Renal pelvis (tissue), 4 donors: ENCODE results near the gene ACSM2B. TPM values are rescaled to one million over a fixed set of nuclear protein-coding genes. Genes with fewer than 3 reads are reported as not detected.
"Not testable (repeated sequence)": the region's sequence is repeated elsewhere in the genome, so short reads cannot be mapped to it uniquely, and the experiment has no call there.

Experiments
- DNase-seq: peaks from one replicate; pipeline ENCODE4 v3.0.0-alpha.2; 2013
- polyA plus RNA-seq, 3 donors: library from polyadenylated mRNA; unstranded; fragments of 120-200 nt; gene quantifications; one replicate each; pipeline ENCODE4 v1.2.1, GENCODE V29; 2013; ENCODE audit not compliant: insufficient read length in 3 of 3

The ACSM2B gene
- polyA plus RNA-seq, 3 donors = 62.8 to 79.7 (median 70.7) TPM

DNA sequence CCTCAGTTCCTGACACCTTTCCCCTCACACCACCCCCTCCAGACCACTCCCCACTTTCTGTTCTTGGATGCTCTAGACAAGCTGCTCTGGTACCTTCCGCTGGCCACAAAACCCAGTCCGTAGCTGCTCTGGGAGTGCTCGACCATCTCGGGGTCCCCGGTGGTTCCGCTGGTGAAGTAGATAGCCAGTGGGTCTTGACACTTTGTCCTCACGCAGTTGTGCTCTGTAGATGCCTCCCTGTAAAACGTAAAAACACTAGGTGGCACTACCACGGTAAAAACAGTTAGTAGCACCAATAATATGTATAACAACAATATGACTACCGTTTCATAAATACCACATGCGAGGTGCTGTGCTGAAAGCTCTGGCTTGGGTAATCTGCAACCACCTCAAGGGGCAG, 26.0 kb upstream of the ACSM2B start:
- DNase-seq = not testable (repeated sequence)

GRCh38 chr16:20599475-20599874, 23.3 kb upstream of the ACSM2B start:
- DNase-seq = not testable (repeated sequence)

- DNase-seq = no peak
These were observed 22.8 kb upstream of the ACSM2B start for GRCh38 chr16:20598832-20599469.

- not testable (repeated sequence) for DNase-seq
These were observed 19.5 kb upstream of the ACSM2B start for GRCh38 chr16:20595694-20596093.

DNA sequence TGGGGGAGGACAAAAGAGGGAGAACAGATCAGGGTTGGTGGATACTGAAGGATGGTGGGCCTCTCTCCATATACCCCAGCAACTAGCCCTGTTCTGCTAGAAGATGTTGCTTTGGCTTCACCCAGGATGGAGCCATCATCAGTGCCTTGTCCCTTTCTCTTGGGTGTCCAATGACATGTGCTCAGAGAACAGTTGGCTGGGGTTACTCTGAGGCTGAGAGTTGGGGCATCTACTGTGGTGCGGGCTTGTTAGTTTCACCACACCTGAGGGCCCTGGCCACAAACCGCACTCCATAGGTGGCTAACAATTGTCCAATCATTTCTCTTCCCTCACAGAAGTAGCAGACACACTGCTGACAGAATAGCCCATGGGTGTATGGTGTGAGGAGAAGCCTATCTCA, 18.9 kb upstream of the ACSM2B start:
- DNase-seq = not testable (repeated sequence)

DNA sequence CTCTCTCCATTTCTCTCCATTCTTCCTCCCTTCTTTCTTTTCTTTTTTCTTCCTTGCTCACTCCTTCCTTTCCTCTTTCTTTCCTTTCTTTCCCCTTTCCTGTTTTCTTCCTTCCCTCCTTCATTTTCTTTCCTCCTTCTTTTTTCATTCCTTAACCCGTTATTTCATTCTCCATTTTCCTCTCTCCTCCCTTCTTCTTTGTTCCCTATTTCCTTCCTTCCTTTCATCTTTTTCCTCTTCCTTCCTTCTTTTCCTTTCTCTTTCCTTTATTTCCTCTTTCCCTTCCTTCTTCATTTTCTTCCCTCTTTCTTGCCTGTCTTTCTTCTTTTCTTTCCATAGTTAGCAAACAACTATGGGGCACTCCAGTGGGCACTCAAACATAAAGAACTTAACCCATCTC, 16.6 kb upstream of the ACSM2B start:
- not testable (repeated sequence) for DNase-seq

GRCh38 chr16:20589486-20589885, 13.3 kb upstream of the ACSM2B start:
- DNase-seq = not testable (repeated sequence)

- DNase-seq = not testable (repeated sequence)
These were observed 11.5 kb upstream of the ACSM2B start for GRCh38 chr16:20587645-20588074.

DNA sequence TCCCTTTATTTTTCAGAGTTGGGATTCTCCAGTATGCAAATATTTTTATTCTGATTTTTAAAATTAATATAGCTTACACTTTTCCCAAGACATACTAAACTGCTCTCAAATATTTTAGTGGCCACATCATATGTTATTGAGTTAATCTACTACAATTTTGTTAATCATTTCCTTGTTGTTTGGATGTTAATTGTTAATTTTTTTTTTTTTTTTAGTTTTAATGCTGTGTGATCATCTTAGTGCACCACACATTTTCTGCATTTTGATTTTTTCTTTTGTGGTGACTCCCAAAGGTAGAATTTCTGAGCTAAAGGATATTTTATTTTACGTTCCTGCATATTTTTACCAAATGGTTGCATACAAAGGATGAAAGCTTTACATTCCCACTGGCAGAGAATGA, 10.5 kb upstream of the ACSM2B start:
- DNase-seq = not testable (repeated sequence)

GRCh38 chr16:20586112-20586511, 9.9 kb upstream of the ACSM2B start:
- not testable (repeated sequence) for DNase-seq

DNA sequence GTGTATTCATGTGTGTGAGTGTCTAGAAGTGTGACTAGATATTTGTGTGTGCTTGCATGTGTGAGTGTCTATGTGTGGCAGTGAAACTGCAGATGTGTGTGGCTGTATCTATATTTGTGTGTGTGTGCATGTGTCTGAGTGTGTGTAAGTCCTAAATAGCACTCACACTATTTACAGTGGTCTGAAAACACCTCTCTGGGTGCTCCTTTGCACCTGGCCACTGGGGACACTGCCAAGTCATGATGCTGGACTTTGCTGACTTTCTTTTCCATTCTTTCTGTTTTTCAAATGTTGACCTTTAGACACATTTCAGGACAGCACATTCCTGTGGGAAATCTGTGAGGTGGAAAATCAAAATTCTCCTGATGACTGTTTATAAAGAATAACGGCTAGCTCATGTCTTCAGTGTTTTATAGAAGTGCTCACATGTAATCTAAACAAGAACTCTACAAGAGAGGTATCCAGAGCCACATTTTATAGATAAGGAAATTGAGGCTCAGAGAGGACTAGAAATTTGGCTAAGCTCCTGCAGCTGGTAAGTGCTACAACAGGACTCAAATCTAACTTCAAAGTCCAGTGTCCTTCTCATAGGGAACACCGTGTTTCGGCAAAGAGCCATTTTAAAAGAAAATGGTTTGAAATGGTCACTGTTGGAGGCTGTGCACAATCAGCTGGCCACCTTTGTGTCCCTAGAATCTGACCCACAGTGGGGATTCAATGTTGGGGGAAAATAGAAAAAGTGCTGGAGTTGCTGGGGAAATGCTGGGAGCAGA, 4.5 kb upstream of the ACSM2B start:
- DNase-seq = not testable (repeated sequence)

- not testable (repeated sequence) for DNase-seq
These were observed 1.9 kb upstream of the ACSM2B start for GRCh38 chr16:20578091-20578490.

- not testable (repeated sequence) for DNase-seq
These were observed 7.0 kb downstream of the ACSM2B start for GRCh38 chr16:20569117-20569651.

GRCh38 chr16:20568404-20568803, 7.8 kb downstream of the ACSM2B start:
- DNase-seq = no peak

DNA sequence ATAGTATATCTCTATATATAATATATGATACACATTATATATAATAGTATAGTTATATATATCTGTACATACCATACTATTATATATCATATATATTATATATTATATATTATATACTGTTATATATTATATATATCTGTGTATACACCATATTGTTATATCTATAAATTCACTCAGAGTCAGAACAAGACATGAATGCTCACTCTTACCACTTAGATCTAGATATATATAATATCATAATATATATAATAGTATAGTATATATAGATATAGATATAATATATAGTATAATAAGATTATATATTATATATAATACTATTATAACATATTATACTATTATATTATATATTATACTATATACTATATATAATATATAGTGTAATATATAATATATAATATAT, 9.3 kb downstream of the ACSM2B start:
- no peak for DNase-seq

DNA sequence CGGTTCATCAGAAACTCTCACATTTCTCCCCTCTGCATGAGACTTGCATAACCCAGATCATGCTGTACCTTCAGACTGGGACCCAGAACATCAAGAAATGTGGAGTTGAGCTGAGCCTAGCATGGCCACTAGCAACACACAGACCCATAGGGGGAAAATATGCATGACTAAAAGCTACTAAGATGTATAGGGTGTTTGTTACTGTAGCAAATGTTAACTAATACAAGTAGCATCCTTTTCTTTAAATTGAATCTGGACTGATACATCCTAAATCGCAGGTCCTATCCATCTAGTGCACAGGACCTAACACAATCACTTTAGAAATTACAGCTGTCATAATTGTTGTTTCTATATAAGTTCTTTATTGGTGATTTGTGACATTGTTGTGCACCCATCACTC, 10.8 kb downstream of the ACSM2B start:
- not testable (repeated sequence) for DNase-seq

- DNase-seq = not testable (repeated sequence)
These were observed 11.9 kb downstream of the ACSM2B start for GRCh38 chr16:20564218-20564617.

DNA sequence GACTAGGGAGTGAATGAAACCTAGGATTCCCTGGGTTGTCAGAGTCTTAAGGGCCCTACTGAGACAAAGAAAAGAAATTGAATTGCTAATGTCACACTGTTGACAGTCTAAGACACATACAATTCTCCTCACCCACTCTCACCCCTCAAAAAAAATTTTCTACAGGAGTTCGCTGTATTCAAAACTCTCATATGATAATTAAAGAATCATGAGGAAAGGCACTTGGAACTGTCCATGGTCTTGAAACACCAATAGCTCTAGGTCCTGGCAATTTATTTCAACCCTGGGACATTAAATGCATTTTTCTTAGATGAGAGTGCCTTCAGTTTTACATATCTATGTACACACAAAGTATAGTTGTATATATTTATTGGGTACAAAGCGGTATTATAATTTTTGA, 20.5 kb downstream of the ACSM2B start:
- DNase-seq = not testable (repeated sequence)

GRCh38 chr16:20554689-20555088, 21.5 kb downstream of the ACSM2B start:
- not testable (repeated sequence) for DNase-seq

DNA sequence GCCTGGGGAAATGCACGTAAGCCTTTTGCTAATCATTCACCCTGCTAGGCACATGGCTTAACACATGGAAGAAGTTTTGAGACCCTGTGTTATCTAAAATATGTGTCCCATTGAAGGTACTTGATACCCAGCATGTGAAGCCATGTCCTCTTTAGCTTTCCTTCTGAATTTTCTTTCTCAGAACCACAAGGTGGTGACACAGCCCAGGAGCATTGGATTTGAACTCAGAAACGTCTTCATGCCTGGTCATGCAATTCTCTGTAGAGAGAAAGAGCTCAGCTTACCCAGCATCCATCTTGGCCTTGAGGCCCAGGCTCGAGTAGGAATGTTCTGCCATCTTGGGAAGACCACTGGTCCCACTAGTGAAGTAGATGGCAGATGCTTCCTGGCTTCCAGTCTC, 22.7 kb downstream of the ACSM2B start:
- DNase-seq = not testable (repeated sequence)

GRCh38 chr16:20546951-20547350, 29.2 kb downstream of the ACSM2B start:
- not testable (repeated sequence) for DNase-seq

DNA sequence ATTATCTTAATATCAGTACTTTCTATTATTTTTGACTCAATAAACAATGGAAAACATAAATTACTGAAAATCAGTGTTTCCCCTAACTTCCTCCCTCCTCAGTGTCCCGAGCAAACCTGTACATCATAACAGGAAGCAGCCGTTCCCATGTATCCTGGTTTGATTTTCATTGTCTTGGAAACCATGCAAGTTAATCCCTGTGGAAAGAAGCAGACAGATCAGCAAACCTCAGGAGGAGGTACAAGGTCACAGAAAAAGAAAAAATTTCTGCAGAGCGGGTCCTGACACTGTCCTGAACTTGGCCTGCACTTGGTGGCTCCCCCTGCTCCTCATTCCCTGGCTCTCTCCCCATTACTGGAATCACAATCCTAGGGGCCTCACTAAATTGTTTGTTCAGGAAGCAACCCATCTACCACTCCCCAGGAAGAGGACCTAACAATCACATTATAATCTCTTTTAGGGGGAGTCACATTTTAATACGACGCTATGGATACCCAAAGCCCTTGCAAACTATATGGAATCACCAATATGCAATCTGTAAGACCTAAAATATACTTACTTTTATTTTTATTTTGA, 29.8 kb downstream of the ACSM2B start:
- not testable (repeated sequence) for DNase-seq
